GM20000 (cell line): ENCODE data around the gene OR10P1.

Experiments
- DNase-seq: peaks from one replicate; pipeline ENCODE4 v3.0.0; 2012; ENCODE audit warnings: low spot score
- TF ChIP-seq, protein P1 (sequence below): IDR thresholded peaks from 2 replicates; pipeline ENCODE4 v1.5.1; 2012; ENCODE audit warnings: mild to moderate bottlenecking, control low read depth; ENCODE audit errors: extremely low read depth, missing control alignments

Gene OR10P1

DNA sequence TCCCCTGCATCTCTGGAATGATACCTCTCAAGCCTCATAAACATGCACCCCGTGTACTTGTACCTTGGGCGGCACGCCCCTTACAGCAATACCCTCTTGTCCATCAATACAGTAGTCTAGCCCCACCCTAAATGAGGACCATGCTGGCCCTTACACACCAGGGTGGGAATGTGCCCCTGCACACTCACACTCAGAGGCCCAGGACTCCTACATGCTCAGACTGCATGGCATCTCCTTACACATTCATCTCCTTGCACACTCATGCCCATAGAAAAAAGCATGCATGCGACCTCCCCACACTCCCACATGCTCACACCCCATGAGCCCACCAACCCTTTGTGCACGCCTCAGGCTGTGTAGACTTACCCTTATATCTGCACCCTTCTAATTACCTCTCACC lies 49.0 kb downstream of the OR10P1 start:
- no peak for DNase-seq
- TF ChIP-seq, protein P1, sequence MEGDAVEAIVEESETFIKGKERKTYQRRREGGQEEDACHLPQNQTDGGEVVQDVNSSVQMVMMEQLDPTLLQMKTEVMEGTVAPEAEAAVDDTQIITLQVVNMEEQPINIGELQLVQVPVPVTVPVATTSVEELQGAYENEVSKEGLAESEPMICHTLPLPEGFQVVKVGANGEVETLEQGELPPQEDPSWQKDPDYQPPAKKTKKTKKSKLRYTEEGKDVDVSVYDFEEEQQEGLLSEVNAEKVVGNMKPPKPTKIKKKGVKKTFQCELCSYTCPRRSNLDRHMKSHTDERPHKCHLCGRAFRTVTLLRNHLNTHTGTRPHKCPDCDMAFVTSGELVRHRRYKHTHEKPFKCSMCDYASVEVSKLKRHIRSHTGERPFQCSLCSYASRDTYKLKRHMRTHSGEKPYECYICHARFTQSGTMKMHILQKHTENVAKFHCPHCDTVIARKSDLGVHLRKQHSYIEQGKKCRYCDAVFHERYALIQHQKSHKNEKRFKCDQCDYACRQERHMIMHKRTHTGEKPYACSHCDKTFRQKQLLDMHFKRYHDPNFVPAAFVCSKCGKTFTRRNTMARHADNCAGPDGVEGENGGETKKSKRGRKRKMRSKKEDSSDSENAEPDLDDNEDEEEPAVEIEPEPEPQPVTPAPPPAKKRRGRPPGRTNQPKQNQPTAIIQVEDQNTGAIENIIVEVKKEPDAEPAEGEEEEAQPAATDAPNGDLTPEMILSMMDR = no peak

DNA sequence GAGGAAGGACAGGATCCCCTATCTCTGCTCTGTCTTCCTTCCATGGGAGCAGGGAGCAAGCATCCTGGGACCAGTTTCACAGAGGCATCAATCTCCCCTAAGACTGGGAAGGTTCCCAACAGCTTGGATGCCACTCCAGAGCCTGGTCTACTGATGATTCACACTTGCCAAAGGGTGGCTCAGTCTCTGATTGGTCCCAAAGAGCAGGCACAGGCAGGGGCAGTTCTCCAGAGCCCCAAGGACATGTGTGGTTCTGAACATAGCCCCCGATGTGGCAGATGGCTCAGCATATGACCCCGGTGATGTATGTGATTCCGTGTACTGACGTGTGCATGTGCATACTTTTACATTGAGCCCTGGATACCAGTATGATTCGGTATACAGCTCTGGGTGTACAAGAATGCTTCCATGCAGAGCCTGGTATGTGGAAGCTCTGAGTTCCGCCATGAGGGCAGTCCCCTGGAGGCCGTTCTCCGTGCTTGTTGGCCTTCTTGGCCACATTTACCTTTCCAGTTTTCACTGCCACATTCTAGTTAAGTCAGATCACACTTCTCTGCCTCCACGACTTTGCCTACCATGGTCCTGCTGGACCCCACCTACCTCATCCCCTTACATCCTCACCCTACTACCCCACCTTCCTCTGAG lies 49.8 kb downstream of the OR10P1 start:
- no peak for DNase-seq
- TF ChIP-seq, protein P1 = no peak
